Activated naive CD4-positive, alpha-beta T cell treated with anti-CD3 and anti-CD28 coated beads, Interleukin-2, amount 10 ng/mL, durations not matched to agents 7 days and 5 days (primary cell): ENCODE measurements around the gene RAB2B.
A peak's percentile ranks its signal among the peaks of the same experiment; 100 is the strongest.

Experiments used
- CTCF ChIA-PET: fragments of 350-600 bp; sonication (Branson Sonifier 250); formaldehyde crosslinking; loops from one replicate; lab custom pipeline; 2021; ENCODE audit warnings: antibody characterized with exemption; lab: Charles Lee
- DNase-seq: peaks from one replicate; pipeline ENCODE4 v3.0.0-alpha.2; 2020
- H3K27ac Mint-ChIP-seq: one replicate; pipeline ENCODE4 v1.8.0; 2021; ENCODE audit warnings: mild to moderate bottlenecking, moderate library complexity, mixed read lengths
- H3K27me3 Mint-ChIP-seq: one replicate; pipeline ENCODE4 v1.8.0; 2021; ENCODE audit warnings: mild to moderate bottlenecking, mixed read lengths
- H3K36me3 Mint-ChIP-seq: one replicate; pipeline ENCODE4 v1.8.0; 2021; ENCODE audit warnings: mixed read lengths
- H3K4me1 Mint-ChIP-seq: one replicate; pipeline ENCODE4 v1.8.0; 2021; ENCODE audit warnings: mixed read lengths
- H3K4me3 Mint-ChIP-seq: one replicate; pipeline ENCODE4 v1.8.0; 2021; ENCODE audit warnings: mild to moderate bottlenecking, moderate library complexity, mixed read lengths
- H3K9me3 Mint-ChIP-seq: one replicate; pipeline ENCODE4 v1.8.0; 2021; ENCODE audit warnings: mixed read lengths

Gene RAB2B

DNA sequence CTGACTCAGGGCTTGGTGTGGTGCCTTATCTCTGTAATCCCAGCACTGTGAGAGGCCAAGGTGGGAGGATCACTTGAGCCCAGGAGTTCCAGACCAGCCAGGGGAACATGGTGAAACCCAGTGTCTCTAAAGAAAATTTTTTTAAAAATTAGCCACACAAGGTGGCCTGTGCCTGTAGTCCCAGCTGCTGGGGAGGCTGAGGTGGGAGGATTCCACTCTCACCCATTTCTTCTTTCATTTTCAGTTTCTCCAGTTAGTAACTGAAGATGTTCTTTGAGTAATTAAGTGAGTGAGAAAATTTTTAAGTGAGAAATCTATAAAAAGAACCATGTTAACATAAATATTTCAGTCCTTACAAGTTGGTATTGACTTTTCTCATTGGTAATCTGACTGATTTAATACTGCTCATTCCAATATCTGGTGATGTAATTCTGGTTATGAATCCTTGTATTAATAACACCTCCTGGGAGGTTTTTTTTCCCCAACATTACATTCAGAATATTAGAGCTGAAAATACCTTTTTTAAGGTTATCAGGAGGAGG is 28.3 kb upstream of the RAB2B start:
- Mint-ChIP-seq H3K27me3 (no peaks in the 10 kb centered on the region), H3K36me3 (peaks cover 58% of the 10 kb centered on the region), H3K4me3 (no peak overlapping the region), H3K4me1 (peaks cover 48% of the 10 kb centered on the region), H3K27ac (peak overlapping the region; percentile 75), H3K9me3 (no peaks in the 10 kb centered on the region)
- DNase-seq = peak; percentile 54
- CTCF ChIA-PET = interaction anchor here (0.9 kb wide), 1 partner anchor 15 kb away, joined by 4 read pairs; no protein-coding TSS in a partner anchor

DNA sequence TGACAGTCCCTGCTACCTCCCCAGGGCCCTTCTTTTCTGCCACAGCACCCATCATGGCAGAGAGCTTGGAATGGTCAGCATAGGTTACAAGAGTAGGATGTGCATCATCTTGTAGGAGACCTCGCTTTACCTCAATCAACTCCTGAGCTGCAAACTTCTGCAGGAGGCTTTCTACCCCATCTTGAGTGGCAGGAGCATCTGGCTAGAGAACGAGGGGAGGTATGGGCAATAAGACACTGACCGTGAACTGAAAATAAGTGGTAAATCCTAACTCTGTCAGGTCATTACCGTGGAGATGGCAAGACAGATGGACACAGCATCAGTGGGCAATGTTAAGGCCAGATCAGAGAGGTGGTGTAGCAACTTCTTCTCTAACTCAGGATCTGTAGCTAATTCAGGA is 26.6 kb upstream of the RAB2B start:
- no peak overlapping the region for H3K27ac Mint-ChIP-seq
- H3K4me3 Mint-ChIP-seq = no peak overlapping the region
- DNase-seq = no peak
- no peaks in the 10 kb centered on the region for H3K27me3 Mint-ChIP-seq
- CTCF ChIA-PET = no interaction called here
- peaks cover 63% of the 10 kb centered on the region for H3K36me3 Mint-ChIP-seq
- H3K4me1 Mint-ChIP-seq = peaks cover 47% of the 10 kb centered on the region
- no peaks in the 10 kb centered on the region for H3K9me3 Mint-ChIP-seq

DNA sequence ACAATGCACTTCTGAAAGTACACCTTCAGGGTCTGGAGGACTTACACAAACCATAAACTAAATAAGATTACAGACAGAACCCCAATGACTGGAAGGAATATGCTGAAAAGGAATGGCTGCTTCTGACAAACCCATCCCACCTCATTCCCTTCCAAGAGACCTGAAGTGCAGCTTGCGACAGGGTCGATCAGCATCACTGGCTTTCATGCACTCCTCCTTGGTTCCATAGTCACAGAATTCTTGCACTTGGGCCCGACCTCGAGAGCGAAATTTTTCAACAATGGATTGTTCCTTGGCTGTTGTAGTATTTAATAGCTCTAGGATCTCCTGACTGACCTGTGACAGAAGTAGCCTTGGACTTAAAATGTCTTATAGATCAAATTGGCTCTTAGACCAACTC is 24.8 kb upstream of the RAB2B start:
- Mint-ChIP-seq H3K27ac (no peak overlapping the region), H3K36me3 (peaks cover 59% of the 10 kb centered on the region), H3K27me3 (no peaks in the 10 kb centered on the region), H3K4me1 (peaks cover 38% of the 10 kb centered on the region), H3K4me3 (no peak overlapping the region), H3K9me3 (no peaks in the 10 kb centered on the region)
- DNase-seq = no peak
- CTCF ChIA-PET = interaction anchor here (0.7 to 1.4 kb wide), 2 partner anchors 9 to 15 kb away, joined by 3 read pairs; partner anchors contain the start of gene METTL3

DNA sequence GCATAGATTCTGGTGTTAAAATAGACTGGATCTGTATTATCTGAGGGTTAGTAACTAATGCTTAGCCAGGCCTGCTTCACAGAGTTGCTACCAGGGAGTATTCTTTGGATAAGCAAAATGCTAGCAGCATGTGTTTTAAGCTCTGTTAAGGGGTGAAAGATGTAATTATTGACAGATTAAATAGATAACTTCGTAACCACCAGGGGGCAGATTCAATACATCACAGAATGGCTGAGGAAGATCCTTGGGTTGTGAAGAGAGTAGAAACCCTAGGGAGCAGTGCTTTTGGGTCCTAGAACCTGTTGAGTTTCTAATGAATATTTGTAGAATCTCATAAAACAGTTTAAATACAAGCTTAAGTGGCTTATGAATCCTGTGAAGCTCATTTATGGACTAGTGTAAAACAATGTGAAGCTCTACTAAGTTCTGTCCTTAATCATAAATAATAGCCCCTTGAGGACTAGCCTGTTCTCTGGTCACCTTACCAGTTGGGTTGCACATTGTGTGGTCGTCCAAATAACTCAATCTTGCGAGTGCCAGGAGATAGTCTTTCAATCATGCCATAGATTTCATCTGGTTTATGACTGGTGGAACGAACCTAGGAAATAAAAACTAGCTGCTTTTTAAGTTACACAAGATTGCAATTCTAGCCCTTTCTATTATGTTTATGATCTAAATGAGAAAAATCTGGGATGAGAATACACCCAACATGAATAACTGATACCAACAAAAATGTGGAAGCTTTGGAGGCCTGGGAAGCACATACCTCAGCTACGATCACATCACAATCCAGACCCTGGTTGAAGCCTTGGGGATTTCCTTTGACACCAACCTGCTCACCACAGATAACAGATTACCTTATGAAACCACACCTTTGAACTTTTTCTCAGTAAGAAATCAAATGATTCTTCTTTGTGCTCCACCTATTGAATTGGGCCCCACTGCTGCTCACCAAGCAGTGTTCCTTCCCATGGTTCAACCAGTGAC is 22.1 kb upstream of the RAB2B start:
- CTCF ChIA-PET = interaction anchor here (0.7 to 3.1 kb wide), 23 partner anchors 8 to 1071 kb away, joined by 3 to 66 read pairs (median 5); partner anchors contain the start of genes CHD8, METTL3, SALL2 and TOX4
- peak; percentile 33 for DNase-seq
- peaks cover 68% of the 10 kb centered on the region for H3K36me3 Mint-ChIP-seq
- no peaks in the 10 kb centered on the region for H3K9me3 Mint-ChIP-seq
- H3K4me1 Mint-ChIP-seq = peaks cover 24% of the 10 kb centered on the region
- peak overlapping the region; percentile 12 for H3K27ac Mint-ChIP-seq
- H3K4me3 Mint-ChIP-seq = no peak overlapping the region
- H3K27me3 Mint-ChIP-seq = no peaks in the 10 kb centered on the region

DNA sequence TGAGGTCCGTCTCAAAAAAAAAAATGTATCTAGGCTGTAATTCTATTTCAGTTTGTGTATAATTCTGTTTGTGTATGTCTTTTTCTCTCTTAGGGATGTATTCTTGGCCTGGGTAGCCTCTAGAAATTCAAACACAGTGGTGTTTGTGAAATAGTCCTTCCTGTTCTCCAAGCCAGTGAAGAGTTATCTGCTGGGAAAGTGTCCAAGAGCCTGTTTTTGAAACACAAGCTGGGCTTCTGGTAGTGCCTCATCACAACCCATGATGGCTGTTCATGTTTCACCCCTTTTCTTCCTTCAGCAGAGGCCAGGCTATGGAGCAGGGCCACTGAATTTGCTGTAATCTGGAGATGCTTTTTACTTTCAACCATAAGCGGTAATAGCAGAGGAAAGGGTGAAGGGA is 19.7 kb upstream of the RAB2B start:
- Mint-ChIP-seq H3K9me3 (no peaks in the 10 kb centered on the region), H3K4me3 (no peak overlapping the region), H3K4me1 (peaks cover 17% of the 10 kb centered on the region), H3K27me3 (no peaks in the 10 kb centered on the region), H3K27ac (no peak overlapping the region), H3K36me3 (peaks cover 65% of the 10 kb centered on the region)
- no peak for DNase-seq
- CTCF ChIA-PET = interaction anchor here (1.5 kb wide), 1 partner anchor 8 kb away, joined by 4 read pairs; no protein-coding TSS in a partner anchor

DNA sequence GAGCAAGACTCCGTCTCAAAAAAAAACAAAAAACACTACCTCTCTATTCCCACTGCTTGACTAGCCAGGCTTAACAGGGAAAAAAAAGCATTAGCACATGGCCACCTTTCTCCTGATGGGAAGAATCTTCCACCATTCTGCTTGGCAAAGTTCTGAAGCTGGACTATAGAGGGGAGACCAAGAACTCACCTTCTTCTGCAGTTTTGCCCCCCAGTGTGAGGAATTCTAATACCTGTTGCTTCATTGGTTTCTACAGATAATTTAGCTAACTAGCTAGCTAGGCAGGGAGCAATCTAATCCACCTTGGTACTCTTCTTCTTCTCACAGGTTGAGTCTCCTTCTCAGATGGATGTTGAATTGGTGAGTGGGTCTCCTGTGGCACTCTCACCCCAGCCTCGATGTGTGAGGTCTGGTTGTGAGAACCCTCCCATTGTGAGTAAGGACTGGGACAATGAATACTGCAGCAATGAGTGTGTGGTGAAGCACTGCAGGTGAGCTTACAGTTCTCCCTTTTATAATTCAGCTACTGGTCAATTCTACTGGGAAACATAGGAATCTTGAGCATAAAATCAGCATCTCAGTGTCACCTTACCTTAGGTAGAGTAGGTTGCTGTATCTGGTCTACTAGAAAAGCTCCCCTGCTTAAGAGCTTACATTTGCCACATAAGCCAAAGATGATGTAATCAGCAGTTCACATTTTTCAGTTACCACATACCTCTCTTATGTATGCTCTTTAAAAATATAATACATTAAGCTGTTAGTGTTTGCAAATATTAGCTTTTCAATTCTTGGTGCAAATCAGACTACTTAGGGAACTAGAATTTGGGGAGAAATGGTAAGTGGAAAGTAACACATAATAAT is 18.4 kb upstream of the RAB2B start:
- no peak overlapping the region for H3K4me3 Mint-ChIP-seq
- no peaks in the 10 kb centered on the region for H3K27me3 Mint-ChIP-seq
- CTCF ChIA-PET = interaction anchor here (0.7 to 0.8 kb wide), 3 partner anchors 30 to 71 kb away, joined by 3 read pairs; no protein-coding TSS in a partner anchor
- no peak for DNase-seq
- H3K36me3 Mint-ChIP-seq = peaks cover 54% of the 10 kb centered on the region
- H3K4me1 Mint-ChIP-seq = peaks cover 16% of the 10 kb centered on the region
- no peaks in the 10 kb centered on the region for H3K9me3 Mint-ChIP-seq
- no peak overlapping the region for H3K27ac Mint-ChIP-seq

DNA sequence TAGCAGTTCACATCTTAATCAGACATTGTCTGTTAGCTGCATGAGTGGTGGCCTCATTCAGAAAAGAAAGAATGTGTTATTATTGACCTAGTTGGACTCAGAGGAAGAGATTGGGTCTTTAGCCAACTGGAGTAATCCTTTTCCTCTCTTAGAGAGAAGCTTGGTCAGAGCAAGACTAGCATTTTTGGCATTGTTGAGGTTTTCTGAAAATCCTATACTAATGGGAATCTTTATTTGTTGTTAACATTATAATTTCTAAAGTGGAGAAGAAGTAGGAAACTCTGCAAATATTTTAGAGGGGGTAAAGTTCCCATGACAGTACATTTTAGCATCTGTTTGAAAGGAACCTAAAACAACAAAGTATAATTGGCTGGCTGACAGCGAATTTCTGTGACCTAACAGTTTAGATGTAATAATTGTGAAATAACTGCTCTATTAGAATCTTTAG is 9.9 kb upstream of the RAB2B start:
- Mint-ChIP-seq H3K4me3 (no peak overlapping the region), H3K4me1 (no peaks in the 10 kb centered on the region), H3K36me3 (peaks cover 18% of the 10 kb centered on the region), H3K27me3 (no peaks in the 10 kb centered on the region), H3K9me3 (no peaks in the 10 kb centered on the region), H3K27ac (no peak overlapping the region)
- no peak for DNase-seq
- CTCF ChIA-PET = no interaction called here

DNA sequence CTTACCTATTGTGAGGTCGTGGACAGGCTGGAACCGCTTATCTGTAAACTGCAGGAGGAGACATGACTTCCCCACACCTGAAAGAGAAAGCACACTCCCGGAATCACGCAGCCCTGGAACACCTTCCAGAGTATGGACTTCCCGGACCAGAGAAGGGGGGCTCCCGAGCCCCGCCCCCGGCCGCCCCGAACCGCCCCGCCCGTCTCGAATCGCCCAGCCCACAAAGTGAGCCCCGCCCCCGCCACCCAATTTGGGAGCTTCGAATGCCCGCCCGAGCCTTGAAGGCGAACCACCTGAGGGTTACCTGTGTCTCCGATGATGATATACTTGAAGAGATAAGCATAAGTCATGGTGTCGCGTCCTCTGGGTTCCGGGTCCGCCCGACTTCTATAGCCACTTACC is 235 bp downstream of the RAB2B start:
- CTCF ChIA-PET = interaction anchor here (1.4 to 3.6 kb wide), 3 partner anchors 10 to 39 kb away, joined by 5 to 17 read pairs (median 5); partner anchors contain the start of gene CHD8
- peaks cover 25% of the 10 kb centered on the region for H3K36me3 Mint-ChIP-seq
- DNase-seq = peak; percentile 87

DNA sequence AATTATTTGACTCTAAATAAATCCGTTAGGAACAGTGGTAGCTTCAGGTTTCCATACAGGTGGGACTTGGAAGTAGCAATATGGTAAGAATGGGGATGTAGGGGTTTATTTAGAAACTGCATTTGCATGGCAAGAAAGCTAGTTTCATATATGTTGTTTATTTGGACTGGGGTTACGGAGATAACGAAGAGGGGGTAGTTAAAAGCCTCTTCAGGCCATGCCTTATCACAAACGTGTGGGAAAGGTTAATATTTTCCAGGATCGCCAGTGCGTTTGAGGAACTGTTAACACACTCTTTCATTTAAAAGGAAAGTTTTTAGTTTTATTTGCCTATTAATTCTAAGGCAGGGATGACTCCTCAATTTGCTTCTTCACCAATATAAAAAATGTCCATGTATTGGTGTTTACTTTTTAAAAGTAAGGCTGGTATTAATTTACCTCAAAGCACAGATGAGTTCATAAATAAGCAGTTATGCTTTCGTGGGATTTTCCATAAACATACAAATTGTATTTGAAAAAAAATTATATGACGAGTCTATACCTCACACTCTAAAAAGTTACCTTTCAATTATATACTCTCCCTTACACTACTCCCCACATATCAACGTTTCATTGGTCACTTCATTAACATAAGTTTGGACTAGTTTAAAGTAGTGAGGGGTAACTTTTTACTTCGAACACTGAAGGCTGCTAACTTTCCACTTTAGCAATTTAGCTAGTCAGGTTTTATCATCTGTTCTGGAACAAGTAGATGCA is 814 bp downstream of the RAB2B start:
- no peak for DNase-seq
- H3K4me1 Mint-ChIP-seq = peaks cover 40% of the 10 kb centered on the region
- CTCF ChIA-PET = interaction anchor here (1.4 to 3.6 kb wide), 3 partner anchors 9 to 39 kb away, joined by 5 to 17 read pairs (median 5); partner anchors contain the start of gene CHD8
- peaks cover 23% of the 10 kb centered on the region for H3K36me3 Mint-ChIP-seq
- no peaks in the 10 kb centered on the region for H3K9me3 Mint-ChIP-seq
- H3K27me3 Mint-ChIP-seq = no peaks in the 10 kb centered on the region
- peak overlapping the region; percentile 98 for H3K27ac Mint-ChIP-seq
- peak overlapping the region; percentile 99 for H3K4me3 Mint-ChIP-seq

More for the DNA sequence above, 235 bp downstream of the RAB2B start:
- peak overlapping the region; percentile 99 for H3K4me3 Mint-ChIP-seq
- H3K27me3 Mint-ChIP-seq = no peaks in the 10 kb centered on the region
- H3K27ac Mint-ChIP-seq = peak overlapping the region; percentile 98
- no peaks in the 10 kb centered on the region for H3K9me3 Mint-ChIP-seq
- peaks cover 40% of the 10 kb centered on the region for H3K4me1 Mint-ChIP-seq

DNA sequence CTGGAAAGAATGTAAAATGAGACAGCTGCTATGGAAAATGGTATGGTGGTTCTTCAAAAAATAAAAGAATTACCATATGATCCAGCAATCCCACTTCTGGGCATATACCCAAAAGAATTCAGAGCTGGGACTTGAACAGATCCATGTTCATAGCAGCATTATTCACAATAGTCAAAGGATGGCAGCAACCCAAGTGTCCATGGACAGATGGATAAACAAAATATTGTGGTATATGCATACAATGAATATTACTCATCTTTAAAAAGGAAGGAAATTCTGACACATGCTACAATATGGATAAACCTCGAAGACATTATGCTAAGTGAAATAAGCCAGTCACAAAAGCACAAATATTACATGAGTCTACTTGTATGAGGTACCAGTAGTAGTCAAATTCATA is 9.1 kb downstream of the RAB2B start:
- peaks cover 22% of the 10 kb centered on the region for H3K36me3 Mint-ChIP-seq
- H3K4me3 Mint-ChIP-seq = no peak overlapping the region
- no peaks in the 10 kb centered on the region for H3K27me3 Mint-ChIP-seq
- H3K9me3 Mint-ChIP-seq = no peaks in the 10 kb centered on the region
- no peaks in the 10 kb centered on the region for H3K4me1 Mint-ChIP-seq
- H3K27ac Mint-ChIP-seq = no peak overlapping the region
- CTCF ChIA-PET = no interaction called here
- DNase-seq = no peak

DNA sequence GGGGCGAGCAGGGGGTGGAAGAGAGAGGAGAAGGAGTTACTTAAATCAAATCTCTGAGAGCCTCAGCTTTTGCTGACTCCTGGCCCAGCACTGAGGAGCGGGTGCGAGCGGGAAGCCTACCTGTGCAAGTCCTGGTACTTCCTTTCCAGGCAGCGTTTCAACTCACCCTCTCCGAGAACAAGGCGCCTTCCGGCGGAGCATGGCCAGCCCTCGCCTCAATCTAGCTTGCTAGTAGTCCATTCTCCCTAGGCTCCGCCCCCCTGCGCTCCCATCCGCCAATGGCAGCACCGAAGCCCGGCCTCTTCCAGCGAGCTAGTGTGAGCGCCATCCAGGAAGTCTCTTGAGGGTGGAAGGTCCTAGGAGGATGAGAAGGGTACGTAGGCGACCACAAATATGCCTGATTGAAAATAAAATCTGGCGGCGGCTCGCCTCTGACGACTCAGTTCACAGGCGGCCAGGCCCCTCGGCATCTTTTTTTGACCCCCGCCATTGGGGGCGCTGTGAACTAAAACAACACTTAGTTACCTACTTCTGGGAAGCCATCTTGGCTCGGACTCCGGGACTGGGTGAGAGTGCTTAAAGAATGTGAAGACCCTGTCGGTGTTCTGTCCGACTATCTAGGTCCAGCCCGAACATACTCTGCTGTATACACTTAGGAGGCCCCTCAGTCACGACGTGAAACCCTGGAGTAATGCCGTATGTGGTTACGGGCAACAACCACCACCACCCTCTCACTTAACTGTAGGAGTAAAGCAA is 20.7 kb downstream of the RAB2B start, which contains the start of gene CHD8:
Gene CHD8, minus strand, starts transcription at position 212 of the 756 bp plus-strand sequence. CDS start 24,480 bp downstream, outside the sequence.
- peak within 1 kb of the TSS; percentile 93 for H3K4me3 Mint-ChIP-seq
- no peaks in the 10 kb centered on the region for H3K27me3 Mint-ChIP-seq
- CTCF ChIA-PET = interaction anchor here (0.9 to 2.5 kb wide), 11 partner anchors 10 to 214 kb away, joined by 3 to 17 read pairs (median 4); partner anchors contain the start of genes RAB2B and TOX4
- peaks cover 37% of the 10 kb centered on the region for H3K4me1 Mint-ChIP-seq
- no peaks in the 10 kb centered on the region for H3K9me3 Mint-ChIP-seq
- DNase-seq = peak; percentile 100
- H3K27ac Mint-ChIP-seq = peak within 1 kb of the TSS; percentile 99
- H3K36me3 Mint-ChIP-seq = peaks cover 33% of the 10 kb centered on the region

DNA sequence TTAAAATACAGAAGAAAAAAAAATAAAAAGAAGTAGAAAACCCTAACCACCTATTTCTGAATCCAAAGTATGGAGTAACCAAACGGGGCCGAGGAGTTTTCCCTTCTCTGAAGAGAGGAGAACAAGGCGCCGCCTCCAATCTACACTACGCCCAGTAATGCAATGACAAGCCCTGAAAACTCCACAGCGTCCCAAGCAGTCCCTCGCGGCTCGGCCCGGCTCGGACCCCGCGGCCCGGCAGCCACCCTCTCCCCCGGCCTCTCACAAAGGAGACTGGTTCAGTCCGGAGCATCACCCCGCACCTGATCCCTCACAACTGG is 21.2 kb downstream of the RAB2B start:
- peaks cover 30% of the 10 kb centered on the region for H3K36me3 Mint-ChIP-seq
- H3K4me3 Mint-ChIP-seq = peak overlapping the region; percentile 93
- CTCF ChIA-PET = interaction anchor here (0.8 to 2.5 kb wide), 10 partner anchors 11 to 213 kb away, joined by 3 to 17 read pairs (median 4); partner anchors contain the start of genes RAB2B and TOX4
- H3K27ac Mint-ChIP-seq = peak overlapping the region; percentile 99
- peaks cover 41% of the 10 kb centered on the region for H3K4me1 Mint-ChIP-seq
- H3K27me3 Mint-ChIP-seq = no peaks in the 10 kb centered on the region
- no peak for DNase-seq
- H3K9me3 Mint-ChIP-seq = no peaks in the 10 kb centered on the region
